WTC11 (cell line): ENCODE measurements around the gene PVALB. TPM values are rescaled to one million over a fixed set of nuclear protein-coding genes. Genes with fewer than 3 reads are reported as not detected.

Experiments used
- ATAC-seq: fragments of 200-7000 bp; cut with Tn5 transposase; 2 replicates; pipeline ENCODE4 v1.10.0; 2021; ENCODE audit warnings: mild to moderate bottlenecking, moderate library complexity
- CTCF ChIA-PET: fragments of 300-600 bp; sonication (Branson Sonifier 250); formaldehyde crosslinking; loops from one replicate; lab custom pipeline; 2021; ENCODE audit warnings: antibody characterized with exemption; lab: Charles Lee
- POLR2A ChIA-PET: fragments of 350-600 bp; sonication (Branson Sonifier 250); formaldehyde crosslinking; loops from one replicate; lab custom pipeline; 2021; ENCODE audit warnings: antibody characterized with exemption; lab: Charles Lee
- DNase-seq: peaks from one replicate; pipeline ENCODE4 v3.0.0; 2021; ENCODE audit warnings: low spot score
- H3K27ac Mint-ChIP-seq: 2 replicates; pipeline ENCODE4 v1.8.0; 2021; ENCODE audit warnings: mixed read lengths
- H3K27me3 Mint-ChIP-seq: 2 replicates; pipeline ENCODE4 v1.8.0; 2021; ENCODE audit warnings: low read depth, mild to moderate bottlenecking, moderate library complexity, mixed read lengths
- H3K36me3 Mint-ChIP-seq: 2 replicates; pipeline ENCODE4 v1.8.0; 2021; ENCODE audit warnings: mixed read lengths
- H3K4me1 Mint-ChIP-seq: 2 replicates; pipeline ENCODE4 v1.8.0; 2022; ENCODE audit warnings: mixed read lengths
- H3K4me3 Mint-ChIP-seq: 2 replicates; pipeline ENCODE4 v1.8.0; 2021; ENCODE audit warnings: mild to moderate bottlenecking, moderate library complexity, mixed read lengths
- H3K9me3 Mint-ChIP-seq: 2 replicates; pipeline ENCODE4 v1.8.0; 2021; ENCODE audit warnings: mixed read lengths
- AFF4 ChIP-seq: sonication (generic); formaldehyde crosslinking; IDR thresholded peaks from 2 replicates; pipeline ENCODE4 v1.8.1; 2023; ENCODE audit warnings: mild to moderate bottlenecking, missing genetic modification reagents, borderline replicate concordance
- ATF1 ChIP-seq: sonication (generic); formaldehyde crosslinking; IDR thresholded peaks from 2 replicates; pipeline ENCODE4 v1.8.1; 2023; ENCODE audit warnings: mild to moderate bottlenecking, moderate library complexity, missing genetic modification reagents
- E2F4 ChIP-seq: sonication (generic); formaldehyde crosslinking; IDR thresholded peaks from 2 replicates; pipeline ENCODE4 v1.8.1; 2022; ENCODE audit warnings: low read depth, mild to moderate bottlenecking, moderate library complexity, missing genetic modification reagents, borderline replicate concordance
- ELF4 ChIP-seq: sonication (generic); formaldehyde crosslinking; IDR thresholded peaks from 2 replicates; pipeline ENCODE4 v1.8.1; 2022; ENCODE audit warnings: low read depth, mild to moderate bottlenecking, moderate library complexity, missing genetic modification reagents
- ESRRA ChIP-seq: sonication (generic); formaldehyde crosslinking; IDR thresholded peaks from 2 replicates; pipeline ENCODE4 v1.8.1; 2022; ENCODE audit warnings: mild to moderate bottlenecking, missing genetic modification reagents, borderline replicate concordance
- FOXJ3 ChIP-seq: sonication (generic); formaldehyde crosslinking; IDR thresholded peaks from 2 replicates; pipeline ENCODE4 v1.9.0; 2021; ENCODE audit warnings: missing genetic modification reagents, mild to moderate bottlenecking, borderline replicate concordance
- GABPB1 ChIP-seq: sonication (generic); formaldehyde crosslinking; IDR thresholded peaks from 2 replicates; pipeline ENCODE4 v1.8.1; 2023; ENCODE audit warnings: mild to moderate bottlenecking, missing genetic modification reagents
- IRF2 ChIP-seq: sonication (generic); formaldehyde crosslinking; IDR thresholded peaks from 2 replicates; pipeline ENCODE4 v1.8.0; 2022; ENCODE audit warnings: low read depth, missing genetic modification reagents, borderline replicate concordance
- NFYB ChIP-seq: sonication (generic); formaldehyde crosslinking; conservative IDR thresholded peaks from 2 replicates; pipeline ENCODE4 v1.8.0; 2022; ENCODE audit warnings: low read depth, missing genetic modification reagents
- NR3C1 ChIP-seq: sonication (generic); formaldehyde crosslinking; conservative IDR thresholded peaks from 2 replicates; pipeline ENCODE4 v1.8.1; 2023; ENCODE audit warnings: low read depth, mild to moderate bottlenecking, missing genetic modification reagents
- OVOL2 ChIP-seq: fragments of 250-450 bp; sonication (Bioruptor Pico); IDR thresholded peaks from 2 replicates; pipeline ENCODE4 v1.9.0; 2021; ENCODE audit warnings: mild to moderate bottlenecking, borderline replicate concordance
- USF1 ChIP-seq: sonication (generic); formaldehyde crosslinking; IDR thresholded peaks from 2 replicates; pipeline ENCODE4 v1.8.0; 2022; ENCODE audit warnings: mild to moderate bottlenecking, missing genetic modification reagents
- ZBTB21 ChIP-seq: sonication (generic); formaldehyde crosslinking; IDR thresholded peaks from 2 replicates; pipeline ENCODE4 v1.8.1; 2023; ENCODE audit warnings: mild to moderate bottlenecking, missing genetic modification reagents, borderline replicate concordance
- ZMAT4 ChIP-seq: fragments of 250-450 bp; sonication (Bioruptor Pico); IDR thresholded peaks from 2 replicates; pipeline ENCODE4 v1.9.0; 2021; ENCODE audit warnings: mild to moderate bottlenecking
- ZNF219 ChIP-seq: sonication (generic); formaldehyde crosslinking; IDR thresholded peaks from 2 replicates; pipeline ENCODE4 v1.8.0; 2023; ENCODE audit warnings: missing genetic modification reagents, mild to moderate bottlenecking, borderline replicate concordance
- ZNF423 ChIP-seq: fragments of 250-450 bp; sonication (Bioruptor Pico); IDR thresholded peaks from 2 replicates; pipeline ENCODE4 v2.1.2; 2022; ENCODE audit warnings: mild to moderate bottlenecking, moderate library complexity
- total RNA-seq: library from RNA; stranded (reverse); gene quantifications from 3 replicates; pipeline ENCODE4 v1.2.3, GENCODE V29; 2021
- TF ChIP-seq, protein P1 (sequence below): fragments of 250-450 bp; sonication (Bioruptor Pico); IDR thresholded peaks from 2 replicates; pipeline ENCODE4 v1.9.0; 2021; ENCODE audit warnings: mild to moderate bottlenecking
- TF ChIP-seq, protein P2 (sequence below): sonication (generic); formaldehyde crosslinking; IDR thresholded peaks from 2 replicates; pipeline ENCODE4 v1.8.0; 2023; ENCODE audit warnings: mild to moderate bottlenecking, missing genetic modification reagents
- TF ChIP-seq, protein P3 (sequence below): sonication (generic); formaldehyde crosslinking; IDR thresholded peaks from 2 replicates; pipeline ENCODE4 v1.8.1; 2023; ENCODE audit warnings: mild to moderate bottlenecking, missing genetic modification reagents

PVALB gene
- total RNA-seq, 1 experiment from 2014 or later, result 2.7 TPM

DNA sequence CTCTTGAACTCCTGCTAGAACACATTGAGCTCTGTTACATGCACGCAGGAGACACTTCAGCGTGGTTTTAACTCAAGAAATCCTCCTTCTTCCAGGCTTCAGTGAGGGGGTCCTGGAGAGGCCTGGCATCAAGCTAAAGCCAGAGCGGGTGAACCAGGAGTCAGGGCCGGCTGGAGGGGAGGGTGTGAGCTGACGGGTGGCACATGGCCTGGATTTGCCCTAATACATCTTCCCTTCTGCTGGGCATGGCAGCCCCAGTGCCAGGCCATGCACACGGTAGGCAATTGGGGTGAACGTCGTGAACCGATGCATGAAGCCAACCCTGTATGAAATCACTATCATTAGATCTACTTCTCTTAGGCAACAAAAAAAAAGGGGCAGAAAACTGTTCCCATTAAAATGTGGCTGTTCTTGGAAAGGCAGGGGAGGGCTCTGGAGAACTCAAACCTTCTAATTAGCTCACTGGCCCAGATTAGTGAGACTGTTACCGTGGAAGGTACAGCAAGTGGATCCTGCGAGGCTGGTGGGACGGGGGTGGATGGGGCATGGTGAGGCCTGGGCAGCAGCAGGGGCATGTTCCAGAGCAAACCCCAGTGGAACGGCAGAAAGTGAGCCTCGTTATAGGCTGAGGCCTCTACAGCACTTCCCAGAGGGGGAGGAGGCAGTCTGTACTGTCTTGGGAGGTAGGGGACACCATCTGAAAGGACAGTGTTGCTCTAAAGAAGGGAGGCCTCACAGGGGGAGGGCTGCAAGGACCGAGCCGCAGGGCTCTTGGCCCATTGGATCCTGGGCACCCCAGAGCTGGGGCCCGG is 51.5 kb downstream of the PVALB start:
- no peak overlapping the region; the same call in 1 of the 2 replicates for H3K27ac Mint-ChIP-seq
- DNase-seq (peak; percentile 8), ATAC-seq (no peak)
- H3K9me3 Mint-ChIP-seq, result no peaks in the 10 kb centered on the region
- no peak for TF ChIP-seq ATF1 (CRISPR knock-in tag)
- no peak for TF ChIP-seq ELF4 (CRISPR knock-in tag)
- TF ChIP-seq USF1 (CRISPR knock-in tag), result no peak
- no peak for TF ChIP-seq AFF4 (CRISPR knock-in tag)
- no peak for TF ChIP-seq ZMAT4 (CRISPR knock-in tag)
- TF ChIP-seq, protein P1, sequence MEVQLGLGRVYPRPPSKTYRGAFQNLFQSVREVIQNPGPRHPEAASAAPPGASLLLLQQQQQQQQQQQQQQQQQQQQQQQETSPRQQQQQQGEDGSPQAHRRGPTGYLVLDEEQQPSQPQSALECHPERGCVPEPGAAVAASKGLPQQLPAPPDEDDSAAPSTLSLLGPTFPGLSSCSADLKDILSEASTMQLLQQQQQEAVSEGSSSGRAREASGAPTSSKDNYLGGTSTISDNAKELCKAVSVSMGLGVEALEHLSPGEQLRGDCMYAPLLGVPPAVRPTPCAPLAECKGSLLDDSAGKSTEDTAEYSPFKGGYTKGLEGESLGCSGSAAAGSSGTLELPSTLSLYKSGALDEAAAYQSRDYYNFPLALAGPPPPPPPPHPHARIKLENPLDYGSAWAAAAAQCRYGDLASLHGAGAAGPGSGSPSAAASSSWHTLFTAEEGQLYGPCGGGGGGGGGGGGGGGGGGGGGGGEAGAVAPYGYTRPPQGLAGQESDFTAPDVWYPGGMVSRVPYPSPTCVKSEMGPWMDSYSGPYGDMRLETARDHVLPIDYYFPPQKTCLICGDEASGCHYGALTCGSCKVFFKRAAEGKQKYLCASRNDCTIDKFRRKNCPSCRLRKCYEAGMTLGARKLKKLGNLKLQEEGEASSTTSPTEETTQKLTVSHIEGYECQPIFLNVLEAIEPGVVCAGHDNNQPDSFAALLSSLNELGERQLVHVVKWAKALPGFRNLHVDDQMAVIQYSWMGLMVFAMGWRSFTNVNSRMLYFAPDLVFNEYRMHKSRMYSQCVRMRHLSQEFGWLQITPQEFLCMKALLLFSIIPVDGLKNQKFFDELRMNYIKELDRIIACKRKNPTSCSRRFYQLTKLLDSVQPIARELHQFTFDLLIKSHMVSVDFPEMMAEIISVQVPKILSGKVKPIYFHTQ (CRISPR knock-in tag), result no peak
- TF ChIP-seq, protein P2, sequence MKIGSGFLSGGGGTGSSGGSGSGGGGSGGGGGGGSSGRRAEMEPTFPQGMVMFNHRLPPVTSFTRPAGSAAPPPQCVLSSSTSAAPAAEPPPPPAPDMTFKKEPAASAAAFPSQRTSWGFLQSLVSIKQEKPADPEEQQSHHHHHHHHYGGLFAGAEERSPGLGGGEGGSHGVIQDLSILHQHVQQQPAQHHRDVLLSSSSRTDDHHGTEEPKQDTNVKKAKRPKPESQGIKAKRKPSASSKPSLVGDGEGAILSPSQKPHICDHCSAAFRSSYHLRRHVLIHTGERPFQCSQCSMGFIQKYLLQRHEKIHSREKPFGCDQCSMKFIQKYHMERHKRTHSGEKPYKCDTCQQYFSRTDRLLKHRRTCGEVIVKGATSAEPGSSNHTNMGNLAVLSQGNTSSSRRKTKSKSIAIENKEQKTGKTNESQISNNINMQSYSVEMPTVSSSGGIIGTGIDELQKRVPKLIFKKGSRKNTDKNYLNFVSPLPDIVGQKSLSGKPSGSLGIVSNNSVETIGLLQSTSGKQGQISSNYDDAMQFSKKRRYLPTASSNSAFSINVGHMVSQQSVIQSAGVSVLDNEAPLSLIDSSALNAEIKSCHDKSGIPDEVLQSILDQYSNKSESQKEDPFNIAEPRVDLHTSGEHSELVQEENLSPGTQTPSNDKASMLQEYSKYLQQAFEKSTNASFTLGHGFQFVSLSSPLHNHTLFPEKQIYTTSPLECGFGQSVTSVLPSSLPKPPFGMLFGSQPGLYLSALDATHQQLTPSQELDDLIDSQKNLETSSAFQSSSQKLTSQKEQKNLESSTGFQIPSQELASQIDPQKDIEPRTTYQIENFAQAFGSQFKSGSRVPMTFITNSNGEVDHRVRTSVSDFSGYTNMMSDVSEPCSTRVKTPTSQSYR, result no peak
- TF ChIP-seq OVOL2 (CRISPR knock-in tag), result no peak
- TF ChIP-seq ZNF423, result no peak
- TF ChIP-seq IRF2 (CRISPR knock-in tag), result no peak
- TF ChIP-seq, protein P3, sequence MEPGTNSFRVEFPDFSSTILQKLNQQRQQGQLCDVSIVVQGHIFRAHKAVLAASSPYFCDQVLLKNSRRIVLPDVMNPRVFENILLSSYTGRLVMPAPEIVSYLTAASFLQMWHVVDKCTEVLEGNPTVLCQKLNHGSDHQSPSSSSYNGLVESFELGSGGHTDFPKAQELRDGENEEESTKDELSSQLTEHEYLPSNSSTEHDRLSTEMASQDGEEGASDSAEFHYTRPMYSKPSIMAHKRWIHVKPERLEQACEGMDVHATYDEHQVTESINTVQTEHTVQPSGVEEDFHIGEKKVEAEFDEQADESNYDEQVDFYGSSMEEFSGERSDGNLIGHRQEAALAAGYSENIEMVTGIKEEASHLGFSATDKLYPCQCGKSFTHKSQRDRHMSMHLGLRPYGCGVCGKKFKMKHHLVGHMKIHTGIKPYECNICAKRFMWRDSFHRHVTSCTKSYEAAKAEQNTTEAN (CRISPR knock-in tag), result no peak
- TF ChIP-seq E2F4, result no peak
- TF ChIP-seq NFYB (CRISPR knock-in tag), result no peak
- TF ChIP-seq GABPB1 (CRISPR knock-in tag), result no peak
- no peak for TF ChIP-seq ZBTB21 (CRISPR knock-in tag)
- no peak for TF ChIP-seq ZNF219 (CRISPR knock-in tag)
- TF ChIP-seq FOXJ3 (CRISPR knock-in tag), result no peak
- TF ChIP-seq NR3C1 (CRISPR knock-in tag), result no peak
- no peak for TF ChIP-seq ESRRA (CRISPR knock-in tag)
- peaks cover 14% of the 10 kb centered on the region for H3K4me1 Mint-ChIP-seq
- H3K36me3 Mint-ChIP-seq, result peaks cover 23% of the 10 kb centered on the region
- no peak overlapping the region for H3K4me3 Mint-ChIP-seq
- H3K27me3 Mint-ChIP-seq, result no peaks in the 10 kb centered on the region
- CTCF ChIA-PET, result interaction anchor here (1.3 kb wide), 1 partner anchor 8 kb away, joined by 4 read pairs; no protein-coding TSS in a partner anchor
- POLR2A ChIA-PET, result no interaction called here
